HG03442 (cell line): ENCODE measurements around the gene TMEM51.

Source experiments
- ATAC-seq: cut with Tn5 transposase; IDR thresholded peaks from one replicate; pipeline ENCODE4 v1.9.1; 2021; ENCODE audit warnings: mild to moderate bottlenecking, moderate library complexity; ENCODE audit not compliant: unreplicated experiment

The TMEM51 gene

GRCh38 chr1:15262706-15263105 is 109.2 kb downstream of the TMEM51 start:
- no peak for ATAC-seq

- ATAC-seq, result no peak
Observed at GRCh38 chr1:15264769-15265168, 111.2 kb downstream of the TMEM51 start.
